H1 (cell line): ENCODE measurements around the gene DHX38. TPM values are rescaled to one million over a fixed set of nuclear protein-coding genes. Genes with fewer than 3 reads are reported as not detected.

Experiments
- ASH2L ChIP-seq: fragments of 200-600, 300-600 bp; sonication (generic); IDR thresholded peaks from one replicate; pipeline ENCODE4 v1.7.1; 2017; ENCODE audit warnings: low read length
- CBX5 ChIP-seq: fragments of 300-800, 300-1000 bp; sonication (generic); IDR thresholded peaks from 2 replicates; pipeline ENCODE4 v1.7.1; 2016; ENCODE audit warnings: antibody characterized with exemption, low read length, low read depth
- CTCF ChIP-seq, 3 experiments: IDR thresholded peaks; 1 replicate in 2 of 3; 2 replicates in 1 of 3; pipeline versions ENCODE4 v1.5.1 to v1.6.1; 2011; ENCODE audit warnings: low read length in 3 of 3, mild to moderate bottlenecking in 3 of 3, inconsistent platforms in 2 of 3, low read depth in 1 of 3, moderate library complexity in 1 of 3; ENCODE audit not compliant: insufficient read depth in 1 of 3; ENCODE audit errors: control extremely low read depth in 1 of 3
- JUN ChIP-seq: IDR thresholded peaks from 2 replicates; pipeline ENCODE4 v1.6.1; 2011; ENCODE audit warnings: low read depth, mild to moderate bottlenecking, improper control_type of control experiment, low read length
- JUND ChIP-seq: IDR thresholded peaks from 2 replicates; pipeline ENCODE4 v1.6.1; 2011; ENCODE audit warnings: mild to moderate bottlenecking, improper control_type of control experiment, low read length
- KDM4A ChIP-seq: IDR thresholded peaks from one replicate; pipeline ENCODE4 v1.7.1; 2012; ENCODE audit warnings: low read depth, mild to moderate bottlenecking, moderate library complexity, low read length, inconsistent platforms; ENCODE audit not compliant: severe bottlenecking
- RFX5 ChIP-seq: IDR thresholded peaks from 2 replicates; pipeline ENCODE4 v1.6.1; 2011; ENCODE audit warnings: low read depth, low read length, improper control_type of control experiment, borderline replicate concordance
- USF2 ChIP-seq: IDR thresholded peaks from 2 replicates; pipeline ENCODE4 v1.6.1; 2011; ENCODE audit warnings: low read length, improper control_type of control experiment
- polyA plus RNA-seq, 7 experiments: library from polyadenylated mRNA; depleted of rRNA in 3 of 7; stranded (reverse) in 5 of 7; unstranded in 2 of 7; fragments of >200 nt in 5 of 7; fragments of 200-250 nt in 2 of 7; gene quantifications; 1 replicate in 5 of 7; 2 replicates in 1 of 7; 4 replicates in 1 of 7; pipeline versions ENCODE4 v1.2.1 to v1.2.3, GENCODE V29; 2011 to 2013; ENCODE audit warnings: missing spikeins in 2 of 7, mixed read lengths in 2 of 7
- total RNA-seq: library from RNA; stranded (reverse); fragmentation: NEBNext Ultra II Directional; extraction: Animal tissue kit (Norgen Biotek cat#: 25700); gene quantifications from 2 replicates; pipeline ENCODE4 v1.2.1, GENCODE V29; 2021

DHX38 gene
- total and polyA plus RNA-seq, 2 of the 8 experiments (the other 6 are each of a cell fraction or from before 2014, with no cell fraction given) = 27.3 to 53.5 TPM

GRCh38 chr16:72122916-72123315 is 29.3 kb downstream of the DHX38 start (continued):
- no peak for TF ChIP-seq CTCF (IDR thresholded peaks at IDR 0.05; ENCODE audit: control extremely low read depth in 1 of 3, insufficient read depth in 1 of 3, low read depth in 1 of 3, low read length in 3 of 3)
- TF ChIP-seq USF2 = no peak
- no peak for TF ChIP-seq RFX5
- no peak for TF ChIP-seq JUND
- no peak for TF ChIP-seq CBX5
- no peak for TF ChIP-seq JUN
- TF ChIP-seq KDM4A = no peak
- no peak for TF ChIP-seq ASH2L
